Measurements from ENCODE around the gene REG1B. TPM values are rescaled to one million over a fixed set of nuclear protein-coding genes. Genes with fewer than 3 reads are reported as not detected.
"Not testable (repeated sequence)": the region's sequence is repeated elsewhere in the genome, so short reads cannot be mapped to it uniquely, and the experiment has no call there.

The REG1B gene
- total and polyA plus RNA-seq, 5 donors from 2014 or later, result not detected

DNA sequence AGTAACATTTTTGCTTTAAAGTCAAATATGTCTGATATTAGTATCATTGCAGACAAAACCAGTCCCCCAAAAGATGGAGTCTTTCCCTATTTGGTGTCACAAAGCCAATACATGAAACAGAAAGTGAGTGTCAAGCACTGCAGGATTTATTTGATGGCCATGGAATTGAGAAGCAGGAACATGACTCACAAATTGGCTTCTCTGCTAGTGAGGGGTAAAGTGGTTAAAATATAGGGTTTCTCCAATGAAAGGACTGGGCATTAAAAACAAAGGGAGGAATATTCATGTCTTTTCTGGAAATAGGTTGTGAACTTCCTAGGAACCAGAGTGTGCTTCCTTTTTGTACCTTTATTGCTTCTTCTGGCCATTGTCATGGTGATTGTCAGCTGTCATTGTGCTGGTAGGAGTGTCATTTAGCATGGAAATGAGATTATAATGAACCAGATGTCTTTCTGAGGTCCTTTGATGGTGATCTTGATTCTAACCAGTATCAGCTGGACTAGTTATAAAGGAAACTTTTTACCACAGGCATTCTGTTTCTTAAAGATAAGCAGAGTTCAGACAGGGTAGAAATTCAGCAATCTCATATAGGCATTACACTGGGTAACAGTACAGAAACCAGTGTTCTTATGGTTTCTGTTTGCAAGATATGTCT, 4.1 kb downstream of the REG1B start:
- no peaks in the 10 kb centered on the region for H3K27me3 Mint-ChIP-seq
- no peak overlapping the region for H3K27ac Mint-ChIP-seq
- no peaks in the 10 kb centered on the region for H3K36me3 ChIP-seq (ENCODE audit: control insufficient read depth, insufficient read depth, low read length)
- peaks cover 3 to 7% of the 10 kb centered on the region in 2 experiments for H3K9me3 ChIP-seq (ENCODE audit: control insufficient read depth in 2 of 2, low read length in 2 of 2)
- no peaks in the 10 kb centered on the region for H3K36me3 Mint-ChIP-seq
- peaks cover 0 to 32% (median 10%) of the 10 kb centered on the region in 7 donors for H3K9me3 Mint-ChIP-seq
- no peak overlapping the region for H3K27ac ChIP-seq (ENCODE audit: insufficient read depth, low read length, poor library complexity, severe bottlenecking)
- H3K4me1 Mint-ChIP-seq, result no peaks in the 10 kb centered on the region
- H3K27me3 ChIP-seq (ENCODE audit: control insufficient read depth, insufficient read depth, low read length), result no peaks in the 10 kb centered on the region
- no peak overlapping the region for H3K4me3 ChIP-seq (ENCODE audit: low read depth, low read length)
- no peaks in the 10 kb centered on the region for H3K4me1 ChIP-seq (ENCODE audit: control insufficient read depth, insufficient read depth, low read length, poor library complexity, severe bottlenecking)
- DNase-seq, result no peak
- ATAC-seq (ENCODE audit: low read depth in 2 of 2), result no peak
- H3K4me3 Mint-ChIP-seq, result no peak overlapping the region

DNA sequence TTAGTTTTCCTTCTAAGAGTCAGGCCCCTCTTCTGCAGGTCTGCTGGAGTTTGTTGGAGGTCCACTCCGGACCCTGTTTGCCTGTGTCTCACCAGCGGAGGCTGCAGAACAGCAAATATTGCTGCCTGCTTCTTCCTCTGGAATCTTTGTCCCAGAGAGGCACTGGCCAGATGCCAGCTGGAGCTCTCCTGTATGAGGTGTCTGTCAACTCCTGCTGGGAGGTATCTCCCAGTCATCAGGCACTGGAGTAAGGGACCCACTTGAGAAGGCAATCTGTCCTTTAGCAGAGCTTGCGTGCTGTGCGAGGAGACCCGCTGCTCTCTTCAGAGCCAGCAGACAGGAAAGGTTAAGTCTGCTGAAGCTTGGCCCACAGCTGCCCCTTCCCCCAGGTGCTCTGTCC, 4.8 kb downstream of the REG1B start:
- Histone ChIP-seq H3K9me3 (ENCODE audit: control insufficient read depth in 2 of 2, low read length in 2 of 2) (peaks cover 3 to 7% of the 10 kb centered on the region in 2 experiments), H3K4me1 (ENCODE audit: control insufficient read depth, insufficient read depth, low read length, poor library complexity, severe bottlenecking) (no peaks in the 10 kb centered on the region), H3K36me3 (ENCODE audit: control insufficient read depth, insufficient read depth, low read length) (no peaks in the 10 kb centered on the region), H3K27ac (ENCODE audit: insufficient read depth, low read length, poor library complexity, severe bottlenecking) (no peak overlapping the region), H3K27me3 (ENCODE audit: control insufficient read depth, insufficient read depth, low read length) (no peaks in the 10 kb centered on the region), H3K4me3 (ENCODE audit: low read depth, low read length) (no peak overlapping the region)
- Mint-ChIP-seq H3K27me3 (no peaks in the 10 kb centered on the region), H3K36me3 (no peaks in the 10 kb centered on the region), H3K4me3 (no peak overlapping the region), H3K9me3 (peaks cover 0 to 29% (median 14%) of the 10 kb centered on the region in 7 donors), H3K27ac (no peak overlapping the region), H3K4me1 (no peaks in the 10 kb centered on the region)
- no peak for ATAC-seq (ENCODE audit: low read depth in 2 of 2)
- no peak for DNase-seq

DNA sequence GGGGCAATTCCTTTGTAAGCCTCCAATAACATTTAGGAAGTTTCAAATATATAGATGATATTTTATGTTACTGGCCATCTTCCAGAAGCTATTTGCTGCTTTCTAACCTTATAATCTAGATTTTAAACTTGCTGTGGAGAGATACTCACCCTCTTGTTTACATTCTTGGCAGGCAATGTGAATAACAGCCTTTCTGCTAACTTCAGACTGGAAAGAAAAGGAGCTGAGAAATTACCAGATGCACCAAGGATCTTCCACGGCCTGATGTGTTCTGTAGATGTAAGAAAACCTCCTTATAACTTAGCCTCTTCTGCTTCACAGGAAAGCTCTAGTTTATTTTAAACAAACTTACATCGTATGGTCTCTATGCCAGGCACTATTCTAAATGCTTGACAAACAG, 16.7 kb downstream of the REG1B start:
- no peaks in the 10 kb centered on the region for H3K27me3 ChIP-seq (ENCODE audit: control insufficient read depth, insufficient read depth, low read length)

DNA sequence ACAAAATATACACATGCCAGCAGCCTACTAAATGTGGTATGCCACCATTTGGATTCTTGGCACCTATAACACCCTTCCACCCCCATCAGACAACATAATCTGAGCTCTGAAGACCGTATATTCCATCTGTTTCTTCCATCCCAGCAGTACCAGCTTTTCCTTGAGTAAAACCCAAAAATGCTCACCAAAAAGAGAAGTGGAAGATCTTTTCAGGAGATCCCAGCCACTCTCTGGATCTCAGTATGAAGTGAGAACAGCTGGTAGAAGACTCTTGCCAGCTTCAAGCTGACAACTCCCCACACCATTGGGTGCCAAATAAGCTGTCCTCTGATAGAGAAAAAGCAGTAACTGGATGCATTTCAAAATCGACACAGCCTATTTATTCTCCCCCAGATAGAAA, 22.6 kb downstream of the REG1B start:
- H3K27ac Mint-ChIP-seq, result no peak overlapping the region
- no peaks in the 10 kb centered on the region for H3K4me1 Mint-ChIP-seq
- no peak overlapping the region for H3K4me3 ChIP-seq (ENCODE audit: low read depth, low read length)
- peaks cover 0 to 27% (median 8%) of the 10 kb centered on the region in 7 donors for H3K9me3 Mint-ChIP-seq
- ATAC-seq (ENCODE audit: low read depth in 2 of 2), result no peak
- no peaks in the 10 kb centered on the region for H3K36me3 Mint-ChIP-seq
- no peak for DNase-seq
- H3K9me3 ChIP-seq (ENCODE audit: control insufficient read depth in 2 of 2, low read length in 2 of 2), result peaks cover 0 to 7% of the 10 kb centered on the region in 2 experiments
- H3K4me3 Mint-ChIP-seq, result no peak overlapping the region
- H3K27me3 Mint-ChIP-seq, result no peaks in the 10 kb centered on the region
- no peaks in the 10 kb centered on the region for H3K36me3 ChIP-seq (ENCODE audit: control insufficient read depth, insufficient read depth, low read length)
- no peaks in the 10 kb centered on the region for H3K4me1 ChIP-seq (ENCODE audit: control insufficient read depth, insufficient read depth, low read length, poor library complexity, severe bottlenecking)
- no peak overlapping the region for H3K27ac ChIP-seq (ENCODE audit: insufficient read depth, low read length, poor library complexity, severe bottlenecking)
- H3K27me3 ChIP-seq (ENCODE audit: control insufficient read depth, insufficient read depth, low read length), result no peaks in the 10 kb centered on the region

More for the DNA sequence above, 16.7 kb downstream of the REG1B start:
- H3K4me3 ChIP-seq (ENCODE audit: low read depth, low read length), result no peak overlapping the region
- Mint-ChIP-seq H3K36me3 (no peaks in the 10 kb centered on the region), H3K27me3 (no peaks in the 10 kb centered on the region), H3K4me1 (no peaks in the 10 kb centered on the region), H3K9me3 (peaks cover 0 to 24% (median 12%) of the 10 kb centered on the region in 7 donors), H3K27ac (no peak overlapping the region), H3K4me3 (no peak overlapping the region)
- H3K36me3 ChIP-seq (ENCODE audit: control insufficient read depth, insufficient read depth, low read length), result no peaks in the 10 kb centered on the region
- no peak overlapping the region for H3K27ac ChIP-seq (ENCODE audit: insufficient read depth, low read length, poor library complexity, severe bottlenecking)
- no peaks in the 10 kb centered on the region for H3K4me1 ChIP-seq (ENCODE audit: control insufficient read depth, insufficient read depth, low read length, poor library complexity, severe bottlenecking)
- no peak for DNase-seq
- no peak for ATAC-seq (ENCODE audit: low read depth in 2 of 2)
- H3K9me3 ChIP-seq (ENCODE audit: control insufficient read depth in 2 of 2, low read length in 2 of 2), result no peaks in the 10 kb centered on the region

DNA sequence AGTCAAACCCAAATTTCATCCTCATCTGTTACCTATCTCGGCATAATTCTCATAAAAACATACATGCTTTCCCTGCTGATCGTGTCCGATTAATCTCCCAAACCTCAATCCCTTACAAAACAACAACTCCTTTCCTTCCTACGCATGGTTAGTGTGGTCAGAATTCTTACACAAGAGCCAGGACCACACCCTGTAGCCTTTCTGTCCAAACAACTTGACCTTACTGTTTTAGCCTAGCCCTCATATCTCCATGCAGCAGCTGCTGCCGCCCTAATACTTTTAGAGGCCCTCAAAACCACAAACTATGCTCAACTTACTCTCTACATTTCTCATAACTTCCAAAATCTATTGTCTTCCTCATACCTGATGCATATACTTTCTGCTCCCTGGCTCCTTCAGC, 33.0 kb downstream of the REG1B start:
- not testable (repeated sequence) for H3K27me3 ChIP-seq (ENCODE audit: control insufficient read depth, insufficient read depth, low read length); H3K4me3 Mint-ChIP-seq; H3K36me3 ChIP-seq (ENCODE audit: control insufficient read depth, insufficient read depth, low read length); DNase-seq; H3K4me1 Mint-ChIP-seq; H3K4me1 ChIP-seq (ENCODE audit: control insufficient read depth, insufficient read depth, low read length, poor library complexity, severe bottlenecking); H3K36me3 Mint-ChIP-seq; H3K27ac ChIP-seq (ENCODE audit: insufficient read depth, low read length, poor library complexity, severe bottlenecking); ATAC-seq (ENCODE audit: low read depth in 2 of 2); H3K4me3 ChIP-seq (ENCODE audit: low read depth, low read length); H3K27ac Mint-ChIP-seq; H3K9me3 ChIP-seq (ENCODE audit: control insufficient read depth in 2 of 2, low read length in 2 of 2); H3K27me3 Mint-ChIP-seq
- H3K9me3 Mint-ChIP-seq, result peaks cover 4 to 21% (median 6%) of the 10 kb centered on the region in 7 donors

DNA sequence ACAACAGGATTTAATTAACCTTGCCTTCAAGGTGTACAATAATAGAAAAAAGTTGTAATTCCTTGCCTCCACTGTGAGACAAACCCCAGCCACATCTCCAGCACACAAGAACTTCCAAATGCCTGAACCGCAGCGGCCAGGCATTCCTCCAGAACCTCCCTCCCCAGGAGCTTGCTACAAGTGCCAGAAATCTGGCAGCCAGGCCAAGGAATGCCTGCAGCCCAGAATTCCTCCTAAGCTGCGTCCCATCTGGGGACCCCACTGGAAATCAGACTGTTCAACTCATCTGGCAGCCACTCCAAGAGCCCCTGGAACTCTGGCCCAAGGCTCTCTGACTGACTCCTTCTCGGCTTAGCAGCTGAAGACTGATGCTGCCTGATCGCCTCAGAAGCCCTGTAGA, 34.3 kb downstream of the REG1B start:
- DNase-seq; H3K27ac ChIP-seq (ENCODE audit: insufficient read depth, low read length, poor library complexity, severe bottlenecking); H3K4me1 ChIP-seq (ENCODE audit: control insufficient read depth, insufficient read depth, low read length, poor library complexity, severe bottlenecking); H3K36me3 ChIP-seq (ENCODE audit: control insufficient read depth, insufficient read depth, low read length); H3K4me3 Mint-ChIP-seq; H3K27ac Mint-ChIP-seq; H3K27me3 Mint-ChIP-seq; H3K27me3 ChIP-seq (ENCODE audit: control insufficient read depth, insufficient read depth, low read length); H3K4me3 ChIP-seq (ENCODE audit: low read depth, low read length); H3K36me3 Mint-ChIP-seq; H3K4me1 Mint-ChIP-seq; H3K9me3 ChIP-seq (ENCODE audit: control insufficient read depth in 2 of 2, low read length in 2 of 2); ATAC-seq (ENCODE audit: low read depth in 2 of 2): not testable (repeated sequence)
- H3K9me3 Mint-ChIP-seq, result peaks cover 2 to 20% (median 10%) of the 10 kb centered on the region in 7 donors

DNA sequence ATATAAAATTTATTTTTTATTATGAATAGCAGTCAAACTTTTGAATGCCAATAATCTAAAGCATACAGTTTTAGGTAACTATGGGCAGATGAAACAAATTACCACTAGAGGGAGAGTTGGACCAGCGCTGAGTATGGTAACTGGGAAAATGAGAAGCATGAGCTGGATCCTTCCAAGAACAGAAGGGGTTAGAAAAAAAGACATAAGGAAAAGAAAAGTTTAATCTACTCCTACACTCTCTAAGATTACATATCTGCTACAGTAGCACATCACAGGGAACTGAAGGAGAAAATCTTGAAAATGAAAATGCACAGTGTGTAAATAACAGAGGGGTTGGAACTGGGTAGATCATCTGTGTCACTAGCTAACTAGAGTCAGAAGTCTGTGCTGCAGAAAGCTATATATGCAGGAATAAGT, 46.8 kb downstream of the REG1B start:
- no peak overlapping the region for H3K27ac Mint-ChIP-seq
- H3K36me3 Mint-ChIP-seq, result no peaks in the 10 kb centered on the region
- Histone ChIP-seq H3K27ac (ENCODE audit: insufficient read depth, low read length, poor library complexity, severe bottlenecking) (no peak overlapping the region), H3K4me3 (ENCODE audit: low read depth, low read length) (no peak overlapping the region), H3K27me3 (ENCODE audit: control insufficient read depth, insufficient read depth, low read length) (no peaks in the 10 kb centered on the region), H3K4me1 (ENCODE audit: control insufficient read depth, insufficient read depth, low read length, poor library complexity, severe bottlenecking) (no peaks in the 10 kb centered on the region), H3K36me3 (ENCODE audit: control insufficient read depth, insufficient read depth, low read length) (no peaks in the 10 kb centered on the region), H3K9me3 (ENCODE audit: control insufficient read depth in 2 of 2, low read length in 2 of 2) (no peaks in the 10 kb centered on the region)
- no peak overlapping the region for H3K4me3 Mint-ChIP-seq
- DNase-seq, result no peak
- no peak for ATAC-seq (ENCODE audit: low read depth in 2 of 2)
- H3K4me1 Mint-ChIP-seq, result no peaks in the 10 kb centered on the region
- no peaks in the 10 kb centered on the region for H3K27me3 Mint-ChIP-seq
- peaks cover 0 to 14% (median 3%) of the 10 kb centered on the region in 7 donors for H3K9me3 Mint-ChIP-seq

DNA sequence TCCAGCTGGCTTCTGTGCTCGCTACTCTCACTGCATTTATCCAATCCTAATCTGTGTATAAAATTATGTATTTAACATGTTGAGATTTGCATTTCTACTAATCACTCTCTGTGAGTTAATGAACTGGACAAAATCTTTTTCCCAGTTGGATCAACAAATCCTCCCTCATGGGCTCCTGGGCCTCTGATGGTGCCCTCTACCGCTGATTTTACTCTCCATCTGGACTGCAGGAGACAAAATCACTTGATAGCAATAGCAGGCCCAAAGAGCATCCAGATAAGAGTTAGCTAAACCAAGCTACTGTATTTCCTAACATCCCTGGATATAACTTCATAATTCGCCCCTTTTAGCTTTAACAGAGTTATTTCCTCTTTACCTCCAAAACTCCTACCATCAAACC, 47.8 kb downstream of the REG1B start:
- H3K27me3 ChIP-seq (ENCODE audit: control insufficient read depth, insufficient read depth, low read length), result no peaks in the 10 kb centered on the region
- Mint-ChIP-seq H3K36me3 (no peaks in the 10 kb centered on the region), H3K4me3 (no peak overlapping the region), H3K4me1 (no peaks in the 10 kb centered on the region), H3K9me3 (peaks cover 0 to 8% (median 3%) of the 10 kb centered on the region in 7 donors), H3K27me3 (no peaks in the 10 kb centered on the region), H3K27ac (no peak overlapping the region)
- H3K4me3 ChIP-seq (ENCODE audit: low read depth, low read length), result no peak overlapping the region
- DNase-seq (no peak), ATAC-seq (ENCODE audit: low read depth in 2 of 2) (no peak)
- no peaks in the 10 kb centered on the region for H3K9me3 ChIP-seq (ENCODE audit: control insufficient read depth in 2 of 2, low read length in 2 of 2)
- no peaks in the 10 kb centered on the region for H3K4me1 ChIP-seq (ENCODE audit: control insufficient read depth, insufficient read depth, low read length, poor library complexity, severe bottlenecking)
- no peak overlapping the region for H3K27ac ChIP-seq (ENCODE audit: insufficient read depth, low read length, poor library complexity, severe bottlenecking)
- H3K36me3 ChIP-seq (ENCODE audit: control insufficient read depth, insufficient read depth, low read length), result no peaks in the 10 kb centered on the region

Measured in CD4-positive, CD25-positive, alpha-beta regulatory T cell (primary cell).